Measurements from ENCODE around the gene NDST1. TPM values are rescaled to one million over a fixed set of nuclear protein-coding genes. Genes with fewer than 3 reads are reported as not detected.

Gene NDST1
- polyA plus RNA-seq, 1 experiment, result 89.7 TPM

- no peaks in the 10 kb centered on the region for H3K36me3 ChIP-seq (ENCODE audit: control insufficient read depth, insufficient read depth, low read length)
- POLR2A ChIA-PET, result no interaction called here
- CTCF ChIA-PET, result interaction anchor here (0.8 to 1.7 kb wide), 5 partner anchors 12 to 76 kb away, joined by 3 to 5 read pairs (median 4); no protein-coding TSS in a partner anchor
- peaks cover 5% of the 10 kb centered on the region for H3K27me3 ChIP-seq (ENCODE audit: control insufficient read depth, insufficient read depth, low read length)
- DNase-seq (ENCODE audit: low read depth), result no peak
- no peak for TF ChIP-seq CTCF (IDR thresholded peaks at IDR 0.05; ENCODE audit: insufficient read depth, low read depth, low read length)
- no peak overlapping the region for H3K4me3 ChIP-seq (ENCODE audit: low read depth, low read length)
Measured at GRCh38 chr5:150576449-150576949, 68.6 kb downstream of the NDST1 start.

GRCh38 chr5:150577378-150578139 is 69.6 kb downstream of the NDST1 start:
- Histone ChIP-seq H3K36me3 (ENCODE audit: control insufficient read depth, insufficient read depth, low read length) (no peaks in the 10 kb centered on the region), H3K4me3 (ENCODE audit: low read depth, low read length) (no peak overlapping the region), H3K27me3 (ENCODE audit: control insufficient read depth, insufficient read depth, low read length) (peaks cover 5% of the 10 kb centered on the region)
- ChIA-PET CTCF (interaction anchor here (1.3 to 1.7 kb wide), 3 partner anchors 12 to 75 kb away, joined by 3 to 5 read pairs (median 4); no protein-coding TSS in a partner anchor), POLR2A (no interaction called here)
- no peak for DNase-seq (ENCODE audit: low read depth)
- TF ChIP-seq CTCF (IDR thresholded peaks at IDR 0.05; ENCODE audit: insufficient read depth, low read depth, low read length), result no peak

GRCh38 chr5:150578781-150579461 is 71.0 kb downstream of the NDST1 start:
- Histone ChIP-seq H3K27me3 (ENCODE audit: control insufficient read depth, insufficient read depth, low read length) (peaks cover 5% of the 10 kb centered on the region), H3K36me3 (ENCODE audit: control insufficient read depth, insufficient read depth, low read length) (no peaks in the 10 kb centered on the region), H3K4me3 (ENCODE audit: low read depth, low read length) (no peak overlapping the region)
- TF ChIP-seq CTCF (IDR thresholded peaks at IDR 0.05; ENCODE audit: insufficient read depth, low read depth, low read length), result no peak
- no peak for DNase-seq (ENCODE audit: low read depth)
- ChIA-PET POLR2A (no interaction called here), CTCF (no interaction called here)

- ChIA-PET POLR2A (no interaction called here), CTCF (interaction anchor here (1.1 to 1.2 kb wide), 2 partner anchors 10 to 76 kb away, joined by 3 to 5 read pairs; no protein-coding TSS in a partner anchor)
- DNase-seq (ENCODE audit: low read depth), result no peak
- no peaks in the 10 kb centered on the region for H3K36me3 ChIP-seq (ENCODE audit: control insufficient read depth, insufficient read depth, low read length)
- TF ChIP-seq CTCF (IDR thresholded peaks at IDR 0.05; ENCODE audit: insufficient read depth, low read depth, low read length), result no peak
- no peak overlapping the region for H3K4me3 ChIP-seq (ENCODE audit: low read depth, low read length)
- H3K27me3 ChIP-seq (ENCODE audit: control insufficient read depth, insufficient read depth, low read length), result peaks cover 5% of the 10 kb centered on the region
Measured at GRCh38 chr5:150579462-150580400, 71.8 kb downstream of the NDST1 start.

All from BJ (cell line).